Kidney epithelial cell (primary cell): ENCODE measurements around the gene DSCAM. TPM values are rescaled to one million over a fixed set of nuclear protein-coding genes. Genes with fewer than 3 reads are reported as not detected.

Source experiments
- DNase-seq: peaks from one replicate; pipeline ENCODE4 v3.0.0-alpha.2; 2010; ENCODE audit warnings: low read depth
- H3K27me3 ChIP-seq: 2 replicates; pipeline ENCODE4 v1.6.0; 2011; ENCODE audit warnings: low read length; ENCODE audit not compliant: control insufficient read depth, insufficient read depth
- H3K36me3 ChIP-seq: 2 replicates; pipeline ENCODE4 v1.5.1; 2011; ENCODE audit warnings: low read length; ENCODE audit not compliant: control insufficient read depth, insufficient read depth
- H3K4me3 ChIP-seq: 2 replicates; pipeline ENCODE4 v1.5.1; 2011; ENCODE audit warnings: low read depth, mild to moderate bottlenecking, control low read depth, low read length
- total RNA-seq: library from RNA; depleted of rRNA; stranded (reverse); fragments of >200 nt; gene quantifications from 2 replicates; pipeline ENCODE4 v1.2.3, GENCODE V29; 2015
- TF ChIP-seq, protein P1 (sequence below): IDR thresholded peaks from 2 replicates; pipeline ENCODE4 v1.5.1; 2011; ENCODE audit warnings: mild to moderate bottlenecking, moderate library complexity, low read length, control low read depth, inconsistent platforms; ENCODE audit not compliant: insufficient read depth, poor library complexity, severe bottlenecking

Gene DSCAM
- total RNA-seq, 1 donor from 2014 or later, result 0.21 TPM

DNA sequence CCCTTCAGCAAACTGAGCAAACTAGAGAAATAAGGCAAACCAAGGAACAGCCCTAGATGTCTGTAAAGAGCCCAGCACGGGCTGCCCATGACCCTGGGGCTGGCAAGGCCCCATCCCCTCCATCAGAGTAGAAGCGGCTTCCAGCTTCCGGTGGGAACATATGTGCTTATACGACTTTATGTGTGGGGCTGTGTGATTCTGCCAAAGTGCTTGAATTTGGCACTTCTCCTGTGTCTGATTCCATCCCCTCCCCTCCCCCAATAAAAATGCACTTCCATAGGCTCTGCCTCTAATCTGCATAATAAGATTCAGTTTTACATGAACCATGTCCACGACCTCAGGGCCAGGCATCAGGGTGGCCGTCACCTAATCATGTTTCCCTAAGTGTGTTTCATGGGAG, 236.6 kb downstream of the DSCAM start:
- Histone ChIP-seq H3K36me3 (no peaks in the 10 kb centered on the region), H3K27me3 (no peaks in the 10 kb centered on the region), H3K4me3 (no peak overlapping the region)
- TF ChIP-seq, protein P1, sequence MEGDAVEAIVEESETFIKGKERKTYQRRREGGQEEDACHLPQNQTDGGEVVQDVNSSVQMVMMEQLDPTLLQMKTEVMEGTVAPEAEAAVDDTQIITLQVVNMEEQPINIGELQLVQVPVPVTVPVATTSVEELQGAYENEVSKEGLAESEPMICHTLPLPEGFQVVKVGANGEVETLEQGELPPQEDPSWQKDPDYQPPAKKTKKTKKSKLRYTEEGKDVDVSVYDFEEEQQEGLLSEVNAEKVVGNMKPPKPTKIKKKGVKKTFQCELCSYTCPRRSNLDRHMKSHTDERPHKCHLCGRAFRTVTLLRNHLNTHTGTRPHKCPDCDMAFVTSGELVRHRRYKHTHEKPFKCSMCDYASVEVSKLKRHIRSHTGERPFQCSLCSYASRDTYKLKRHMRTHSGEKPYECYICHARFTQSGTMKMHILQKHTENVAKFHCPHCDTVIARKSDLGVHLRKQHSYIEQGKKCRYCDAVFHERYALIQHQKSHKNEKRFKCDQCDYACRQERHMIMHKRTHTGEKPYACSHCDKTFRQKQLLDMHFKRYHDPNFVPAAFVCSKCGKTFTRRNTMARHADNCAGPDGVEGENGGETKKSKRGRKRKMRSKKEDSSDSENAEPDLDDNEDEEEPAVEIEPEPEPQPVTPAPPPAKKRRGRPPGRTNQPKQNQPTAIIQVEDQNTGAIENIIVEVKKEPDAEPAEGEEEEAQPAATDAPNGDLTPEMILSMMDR, result no peak
- no peak for DNase-seq

GRCh38 chr21:40606341-40606740, 240.6 kb downstream of the DSCAM start:
- Histone ChIP-seq H3K36me3 (no peaks in the 10 kb centered on the region), H3K27me3 (no peaks in the 10 kb centered on the region), H3K4me3 (no peak overlapping the region)
- DNase-seq, result no peak
- TF ChIP-seq, protein P1, result no peak

DNA sequence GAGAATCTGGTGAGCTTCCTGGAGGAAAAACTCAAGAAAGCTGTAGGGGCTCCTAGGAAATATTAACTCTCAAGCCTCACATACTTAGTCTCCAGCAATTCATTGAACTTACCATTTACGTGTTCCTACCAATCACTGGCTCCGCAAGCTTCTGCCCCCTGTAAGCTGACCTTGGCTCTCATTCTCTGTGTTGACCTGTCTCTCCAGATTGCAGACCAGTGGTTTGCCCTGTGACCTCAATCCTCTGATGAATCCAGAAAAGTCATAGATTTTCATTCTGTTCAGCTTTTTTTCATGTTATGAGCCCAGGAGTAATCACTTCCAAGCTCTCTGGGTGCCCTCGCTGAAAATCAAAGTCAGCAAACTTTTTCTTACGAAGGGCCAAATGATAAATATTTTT, 241.9 kb downstream of the DSCAM start:
- DNase-seq, result no peak
- Histone ChIP-seq H3K27me3 (no peaks in the 10 kb centered on the region), H3K4me3 (no peak overlapping the region), H3K36me3 (no peaks in the 10 kb centered on the region)
- TF ChIP-seq, protein P1, result no peak

GRCh38 chr21:40603774-40604173, 243.2 kb downstream of the DSCAM start:
- Histone ChIP-seq H3K27me3 (no peaks in the 10 kb centered on the region), H3K4me3 (no peak overlapping the region), H3K36me3 (no peaks in the 10 kb centered on the region)
- no peak for DNase-seq
- TF ChIP-seq, protein P1, result no peak

GRCh38 chr21:40602080-40602479, 244.9 kb downstream of the DSCAM start:
- TF ChIP-seq, protein P1, result no peak
- no peak overlapping the region for H3K4me3 ChIP-seq
- no peak for DNase-seq
- no peaks in the 10 kb centered on the region for H3K27me3 ChIP-seq
- no peaks in the 10 kb centered on the region for H3K36me3 ChIP-seq

GRCh38 chr21:40595806-40596205, 251.2 kb downstream of the DSCAM start:
- Histone ChIP-seq H3K27me3 (no peaks in the 10 kb centered on the region), H3K4me3 (no peak overlapping the region), H3K36me3 (no peaks in the 10 kb centered on the region)
- no peak for DNase-seq
- TF ChIP-seq, protein P1, result no peak
